CD4-positive, alpha-beta T cell treated with Interferon alpha-2 for 1 hour (primary cell): Measurements from ENCODE around the gene CCDC14.
"Not testable (repeated sequence)": the region's sequence is repeated elsewhere in the genome, so short reads cannot be mapped to it uniquely, and the experiment has no call there.

Experiments
- DNase-seq, 2 donors: peaks; one replicate each; pipeline ENCODE4 v3.0.0-alpha.2; 2020 to 2022

Gene CCDC14

GRCh38 chr3:123899300-123899865 is 61.6 kb downstream of the CCDC14 start:
- DNase-seq = no peak

- no peak for DNase-seq
These were observed 68.0 kb downstream of the CCDC14 start for GRCh38 chr3:123893012-123893411.

GRCh38 chr3:123892195-123892594 is 68.8 kb downstream of the CCDC14 start:
- DNase-seq = no peak

DNA sequence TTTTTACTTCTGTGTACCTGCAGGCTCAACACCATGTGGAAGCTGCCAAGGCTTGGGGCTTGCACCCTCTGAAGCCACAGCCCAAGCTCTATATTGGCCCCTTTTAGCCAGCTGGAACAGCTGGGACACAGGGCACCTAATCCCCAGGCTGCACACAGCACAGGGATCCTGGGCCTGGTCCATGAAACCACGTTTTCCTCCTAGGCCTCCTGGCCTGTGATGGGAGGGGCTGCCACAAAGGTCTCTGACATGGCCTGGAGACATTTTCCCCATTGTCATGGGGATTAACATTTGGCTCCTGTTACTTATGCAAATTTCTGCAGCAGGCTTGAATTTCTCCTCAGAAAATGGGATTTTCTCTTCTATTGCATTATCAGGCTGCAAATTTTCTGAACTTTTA is 70.0 kb downstream of the CCDC14 start:
- not testable (repeated sequence) for DNase-seq

- not testable (repeated sequence) for DNase-seq
These were observed 70.9 kb downstream of the CCDC14 start for GRCh38 chr3:123890162-123890561.

- DNase-seq = no peak
These were observed 76.0 kb downstream of the CCDC14 start for GRCh38 chr3:123884993-123885392.

DNA sequence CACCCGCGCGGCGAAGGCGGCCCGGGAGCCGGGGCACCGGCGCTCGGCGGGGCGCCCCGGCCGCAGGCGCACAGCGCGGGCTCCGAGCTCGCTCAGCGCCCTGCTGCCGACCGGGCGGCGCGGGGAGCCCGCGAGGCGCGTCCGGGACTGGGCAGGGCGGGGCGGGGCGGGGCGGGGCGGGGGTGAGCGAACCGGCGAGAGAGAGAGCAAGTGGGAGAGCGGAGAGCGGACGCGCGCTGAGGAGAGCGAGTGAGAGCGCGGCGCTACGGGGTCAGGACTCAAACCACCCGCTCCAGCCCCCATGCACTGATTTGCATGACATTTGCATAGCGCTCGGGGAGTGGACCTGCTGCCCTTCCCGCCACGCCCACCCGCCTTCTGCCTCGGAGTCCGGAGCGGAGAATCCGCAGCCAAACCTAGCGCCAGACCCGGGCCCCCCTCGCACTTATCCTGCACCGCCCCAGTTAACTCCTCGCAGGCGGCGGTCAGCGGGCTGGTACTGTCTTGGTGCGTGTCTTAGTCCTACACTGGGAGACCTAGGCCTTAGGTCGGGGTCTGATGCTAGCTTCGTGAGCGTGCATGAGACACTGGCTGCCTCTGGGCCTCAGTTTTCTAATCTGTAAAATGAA is 76.7 kb downstream of the CCDC14 start, which contains the start of gene MYLK:
MYLK (minus strand) TSS at position 130 of the 629 bp plus-strand sequence. CDS start 90,491 bp downstream, outside the sequence.
- peak; percentile 26 to 31 for DNase-seq

DNA sequence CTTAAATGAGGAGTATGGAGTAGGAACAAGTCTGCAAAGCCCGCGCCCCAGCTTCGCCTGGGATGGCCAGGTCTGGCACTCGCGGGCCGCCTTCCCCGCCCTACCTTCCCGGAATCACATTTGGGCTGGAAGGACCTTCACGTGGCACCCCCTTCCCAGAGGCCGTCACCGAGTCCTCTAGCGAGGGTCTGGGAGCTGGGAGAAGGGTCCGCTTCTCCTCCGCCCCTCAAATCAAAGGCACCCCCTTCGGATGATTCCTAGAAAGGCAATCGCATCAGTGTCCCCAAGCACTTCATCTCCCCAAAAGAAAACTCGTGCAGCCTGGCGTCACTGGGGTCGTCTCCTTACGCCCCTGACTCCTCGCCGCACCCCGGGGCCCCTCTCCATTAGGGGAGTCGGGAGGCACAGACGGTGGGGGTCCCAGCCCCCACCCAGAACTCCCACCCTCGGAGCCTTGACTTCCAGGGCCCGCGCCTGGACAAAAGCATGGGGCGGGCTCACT is 77.3 kb downstream of the CCDC14 start:
- no peak for DNase-seq

GRCh38 chr3:123883111-123883510 is 77.9 kb downstream of the CCDC14 start:
- DNase-seq = no peak

DNA sequence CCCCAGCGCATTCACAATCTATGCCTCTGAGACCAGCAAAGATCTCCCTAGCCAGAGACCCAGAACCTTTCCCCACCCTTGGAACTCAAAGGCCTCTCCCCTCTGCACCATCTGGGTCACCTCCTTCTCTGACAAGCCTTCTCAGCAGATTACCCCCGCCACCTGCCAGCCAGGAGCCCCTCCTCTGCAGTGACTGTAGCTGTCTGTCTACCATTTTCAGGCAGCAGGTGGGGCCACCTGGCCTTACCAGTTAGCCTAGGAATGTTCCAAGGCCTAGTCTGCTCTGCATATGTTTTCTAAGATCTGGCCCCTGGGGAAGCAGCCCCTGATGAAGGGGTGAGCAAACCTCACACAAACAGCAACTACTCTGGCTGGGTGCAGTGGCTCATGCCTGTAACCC is 79.3 kb downstream of the CCDC14 start:
- no peak for DNase-seq

GRCh38 chr3:123880998-123881561 is 79.9 kb downstream of the CCDC14 start:
- DNase-seq = no peak

GRCh38 chr3:123878807-123879206 is 82.2 kb downstream of the CCDC14 start:
- DNase-seq = no peak

- DNase-seq = no peak
These were observed 83.1 kb downstream of the CCDC14 start for GRCh38 chr3:123877965-123878364.

GRCh38 chr3:123877466-123877865 is 83.6 kb downstream of the CCDC14 start:
- no peak for DNase-seq

DNA sequence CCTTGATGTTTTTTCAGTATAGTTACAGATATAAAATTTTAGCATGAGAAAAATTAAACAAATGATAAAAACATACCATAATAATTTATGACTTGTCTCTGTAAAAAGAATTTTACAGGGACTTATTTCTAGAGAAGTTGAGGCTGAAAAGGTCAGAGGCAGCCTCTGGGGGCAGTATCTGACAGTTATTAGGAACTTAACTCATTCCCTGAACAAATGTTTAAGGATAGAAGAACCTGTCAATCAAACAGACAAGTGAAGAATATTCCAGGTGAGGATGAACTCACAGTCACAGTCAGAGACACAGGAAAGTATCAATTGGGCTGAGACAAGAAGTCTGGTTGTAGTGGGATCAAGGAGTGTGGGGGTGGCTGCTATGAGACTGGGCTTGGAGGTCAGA is 84.2 kb downstream of the CCDC14 start:
- no peak for DNase-seq

GRCh38 chr3:123872621-123873020 is 88.4 kb downstream of the CCDC14 start:
- DNase-seq = no peak

DNA sequence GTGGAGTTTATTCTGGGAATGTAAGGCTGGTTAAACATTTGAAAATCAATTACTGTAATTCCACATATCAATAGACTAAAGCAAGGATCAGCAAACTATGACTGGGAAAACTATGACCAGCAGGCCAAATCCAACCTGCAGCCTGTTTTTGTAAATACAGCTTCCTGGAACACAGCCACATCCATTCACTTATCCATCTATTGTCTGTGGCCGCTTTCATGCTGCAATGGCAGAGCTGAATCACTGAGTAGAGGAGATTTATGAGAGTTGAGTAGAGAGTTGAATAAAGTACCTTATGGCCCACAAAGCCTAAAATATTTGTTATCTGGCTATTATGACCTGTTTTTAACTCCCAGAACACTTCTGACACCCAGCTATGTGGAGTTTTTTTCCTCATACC is 89.1 kb downstream of the CCDC14 start:
- DNase-seq = no peak

DNA sequence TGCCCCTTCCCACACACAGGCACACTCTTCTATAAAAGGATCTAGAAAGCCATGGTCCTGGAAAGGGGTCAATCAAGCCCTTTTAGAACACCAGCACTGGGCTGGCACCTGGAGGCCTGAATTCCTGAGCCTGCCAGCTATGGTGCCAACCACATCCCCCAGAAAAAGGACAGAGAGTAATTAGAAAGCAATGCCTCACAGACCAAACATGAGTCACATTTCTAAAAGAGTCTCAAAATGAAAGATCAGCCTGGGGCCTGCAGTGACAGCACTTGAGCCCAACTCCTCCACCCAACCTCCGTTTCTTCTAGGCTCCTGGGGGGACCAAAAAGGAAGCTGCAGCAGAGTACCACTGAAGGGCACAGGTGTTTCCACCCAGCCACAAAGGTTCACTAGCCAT is 91.0 kb downstream of the CCDC14 start:
- no peak for DNase-seq

DNA sequence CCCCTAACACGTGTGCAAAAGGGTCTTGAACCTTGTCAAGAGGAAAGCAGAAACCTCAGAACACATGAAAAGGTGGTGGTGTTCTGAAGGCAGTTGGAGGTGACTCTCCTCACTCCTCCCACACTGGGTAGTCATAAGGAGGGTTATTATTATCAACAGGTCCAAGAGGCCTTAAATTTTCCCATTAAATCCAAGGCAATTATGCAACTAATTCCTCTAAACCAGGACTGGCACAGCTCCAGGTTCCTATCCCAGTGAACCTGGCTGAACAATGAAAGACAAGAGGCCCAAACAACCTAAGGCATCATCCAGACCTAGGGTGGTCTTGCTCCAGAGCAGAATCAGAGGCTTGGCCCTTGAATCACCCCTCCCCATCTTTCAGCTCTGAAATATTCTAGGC is 91.9 kb downstream of the CCDC14 start:
- no peak for DNase-seq

- DNase-seq = no peak
These were observed 96.3 kb downstream of the CCDC14 start for GRCh38 chr3:123864706-123865105.
